ENCODE measurements around the gene RTTN. TPM values are rescaled to one million over a fixed set of nuclear protein-coding genes. Genes with fewer than 3 reads are reported as not detected.

RTTN gene
- total and polyA plus RNA-seq, 2 donors (not counting 3 experiments of a cell fraction or from before 2014, with no cell fraction given): 3.1 to 17.4 TPM

GRCh38 chr18:70190529-70190928, 15.0 kb downstream of the RTTN start:
- POLR2A ChIA-PET: no interaction called here

GRCh38 chr18:70188113-70188512, 17.4 kb downstream of the RTTN start:
- dilution Hi-C loops (cut with MboI; ENCODE audit: extremely low pct_ligation_motif_present, low sequenced_read_pairs): no loop called here
- Histone ChIP-seq H3K27me3 (ENCODE audit: control insufficient read depth in 2 of 2, insufficient read depth in 2 of 2, low read length in 2 of 2) (no peaks in the 10 kb centered on the region), H4K20me1 (replicated peaks; ENCODE audit: control insufficient read depth, extremely low read depth, insufficient read depth, low read length) (no peaks in the 10 kb centered on the region), H2AFZ (ENCODE audit: low read depth, low read length) (no peak overlapping the region), H3K27ac (ENCODE audit: insufficient read depth, low read depth, low read length) (no peak overlapping the region), H3K9me1 (replicated peaks; ENCODE audit: control insufficient read depth, extremely low read depth, insufficient read depth, low read length) (no peaks in the 10 kb centered on the region), H3K4me3 (replicated peaks in 1 of 3; ENCODE audit: insufficient read depth in 1 of 3, low read depth in 1 of 3, low read length in 3 of 3) (no peak overlapping the region), H3K9me3 (replicated peaks; ENCODE audit: control insufficient read depth, insufficient read depth, low read length) (no peaks in the 10 kb centered on the region), H3K4me2 (ENCODE audit: insufficient read depth, low read length) (no peak overlapping the region), H3K4me1 (ENCODE audit: control insufficient read depth, extremely low read depth, insufficient read depth, low read length) (peaks cover 4% of the 10 kb centered on the region), H3K36me3 (ENCODE audit: control insufficient read depth in 2 of 2, extremely low read depth in 1 of 2, insufficient read depth in 2 of 2, low read length in 2 of 2) (peaks cover 0 to 2% of the 10 kb centered on the region in 2 experiments), H3K9ac (replicated peaks; ENCODE audit: extremely low read depth, insufficient read depth, low read length) (no peak overlapping the region), H3K79me2 (ENCODE audit: control insufficient read depth, insufficient read depth, low read length) (no peaks in the 10 kb centered on the region)
- intact Hi-C loops (cut with micrococcal nuclease): no loop called here
- FAIRE-seq: no peak
- DNase-seq (ENCODE audit: low read depth, low spot score): no peak
- POLR2A ChIA-PET: no interaction called here
- TF ChIP-seq EZH2 (IDR thresholded peaks at IDR 0.05; ENCODE audit: borderline replicate concordance, low read depth, low read length, severe bottlenecking): no peak
- TF ChIP-seq, protein P1, sequence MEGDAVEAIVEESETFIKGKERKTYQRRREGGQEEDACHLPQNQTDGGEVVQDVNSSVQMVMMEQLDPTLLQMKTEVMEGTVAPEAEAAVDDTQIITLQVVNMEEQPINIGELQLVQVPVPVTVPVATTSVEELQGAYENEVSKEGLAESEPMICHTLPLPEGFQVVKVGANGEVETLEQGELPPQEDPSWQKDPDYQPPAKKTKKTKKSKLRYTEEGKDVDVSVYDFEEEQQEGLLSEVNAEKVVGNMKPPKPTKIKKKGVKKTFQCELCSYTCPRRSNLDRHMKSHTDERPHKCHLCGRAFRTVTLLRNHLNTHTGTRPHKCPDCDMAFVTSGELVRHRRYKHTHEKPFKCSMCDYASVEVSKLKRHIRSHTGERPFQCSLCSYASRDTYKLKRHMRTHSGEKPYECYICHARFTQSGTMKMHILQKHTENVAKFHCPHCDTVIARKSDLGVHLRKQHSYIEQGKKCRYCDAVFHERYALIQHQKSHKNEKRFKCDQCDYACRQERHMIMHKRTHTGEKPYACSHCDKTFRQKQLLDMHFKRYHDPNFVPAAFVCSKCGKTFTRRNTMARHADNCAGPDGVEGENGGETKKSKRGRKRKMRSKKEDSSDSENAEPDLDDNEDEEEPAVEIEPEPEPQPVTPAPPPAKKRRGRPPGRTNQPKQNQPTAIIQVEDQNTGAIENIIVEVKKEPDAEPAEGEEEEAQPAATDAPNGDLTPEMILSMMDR (IDR thresholded peaks at IDR 0.05; ENCODE audit: extremely low read depth in 1 of 2, insufficient read depth in 1 of 2, low read depth in 1 of 2, low read length in 2 of 2): no peak
- no peak for TF ChIP-seq JUN (IDR thresholded peaks at IDR 0.05; ENCODE audit: borderline replicate concordance, insufficient read depth, insufficient read length, low read depth)
- no peak for TF ChIP-seq MAX (IDR thresholded peaks at IDR 0.05; ENCODE audit: insufficient read depth, insufficient read length)
- TF ChIP-seq FOS (IDR thresholded peaks at IDR 0.05; ENCODE audit: borderline replicate concordance, insufficient read depth, low read length): no peak
- no peak for TF ChIP-seq GATA2 (IDR thresholded peaks at IDR 0.05; ENCODE audit: insufficient read depth, insufficient read length, low read depth, low read length)
- no peak for TF ChIP-seq POLR2AphosphoS5 (IDR thresholded peaks at IDR 0.05; ENCODE audit: insufficient read depth, low read depth, low read length)
- no peak for TF ChIP-seq POLR2A (IDR thresholded peaks at IDR 0.05; ENCODE audit: low read depth, low read length)
- no peak for TF ChIP-seq MYC (IDR thresholded peaks at IDR 0.05; ENCODE audit: low read depth, low read length)
- CTCF ChIA-PET: interaction anchor here (1.1 to 3.8 kb wide), 3 partner anchors 8 to 246 kb away, joined by 3 to 22 read pairs (median 8); no protein-coding TSS in a partner anchor
- no TSS peak for BruUV-seq (replicated peaks)

More at GRCh38 chr18:70190529-70190928, 15.0 kb downstream of the RTTN start:
- Histone ChIP-seq H3K79me2 (ENCODE audit: control insufficient read depth, insufficient read depth, low read length) (no peaks in the 10 kb centered on the region), H3K9me1 (replicated peaks; ENCODE audit: control insufficient read depth, extremely low read depth, insufficient read depth, low read length) (no peaks in the 10 kb centered on the region), H3K4me3 (replicated peaks in 1 of 3; ENCODE audit: insufficient read depth in 1 of 3, low read depth in 1 of 3, low read length in 3 of 3) (no peak overlapping the region), H3K9ac (replicated peaks; ENCODE audit: extremely low read depth, insufficient read depth, low read length) (no peak overlapping the region), H2AFZ (ENCODE audit: low read depth, low read length) (no peak overlapping the region), H3K27ac (ENCODE audit: insufficient read depth, low read depth, low read length) (peak overlapping the region; percentile 20), H3K9me3 (replicated peaks; ENCODE audit: control insufficient read depth, insufficient read depth, low read length) (no peaks in the 10 kb centered on the region), H3K4me1 (ENCODE audit: control insufficient read depth, extremely low read depth, insufficient read depth, low read length) (peaks cover 4% of the 10 kb centered on the region), H4K20me1 (replicated peaks; ENCODE audit: control insufficient read depth, extremely low read depth, insufficient read depth, low read length) (no peaks in the 10 kb centered on the region), H3K36me3 (ENCODE audit: control insufficient read depth in 2 of 2, extremely low read depth in 1 of 2, insufficient read depth in 2 of 2, low read length in 2 of 2) (no peaks in the 10 kb centered on the region), H3K27me3 (ENCODE audit: control insufficient read depth in 2 of 2, insufficient read depth in 2 of 2, low read length in 2 of 2) (no peaks in the 10 kb centered on the region), H3K4me2 (ENCODE audit: insufficient read depth, low read length) (peak overlapping the region; percentile 54)
- BruUV-seq (replicated peaks): no TSS peak
- intact Hi-C loops (cut with micrococcal nuclease): no loop called here
- dilution Hi-C loops (cut with MboI; ENCODE audit: extremely low pct_ligation_motif_present, low sequenced_read_pairs): no loop called here
- TF ChIP-seq FOS (IDR thresholded peaks at IDR 0.05; ENCODE audit: borderline replicate concordance, insufficient read depth, low read length) (peak; percentile 29), GATA2 (IDR thresholded peaks at IDR 0.05; ENCODE audit: insufficient read depth, insufficient read length, low read depth, low read length) (peak; percentile 66)
- TF ChIP-seq, protein P1 (IDR thresholded peaks at IDR 0.05; ENCODE audit: extremely low read depth in 1 of 2, insufficient read depth in 1 of 2, low read depth in 1 of 2, low read length in 2 of 2): no peak
- peak; percentile 50 for DNase-seq (ENCODE audit: low read depth, low spot score)
- FAIRE-seq: peak; percentile 64
- CTCF ChIA-PET: interaction anchor here (0.7 to 3.8 kb wide), 5 partner anchors 240 to 264 kb away, joined by 3 to 22 read pairs (median 5); no protein-coding TSS in a partner anchor
